Measurements from ENCODE around the gene TBX4.

TBX4 gene

GRCh38 chr17:61452301-61453290, at the start of gene TBX4:
TBX4 (plus strand) TSS chr17:61452422; CDS start chr17:61456491, 4,069 bp downstream.
- no peak for DNase-seq

GRCh38 chr17:61402978-61403800, 49.0 kb upstream of the TBX4 start:
- DNase-seq = no peak

GRCh38 chr17:61403801-61404662, 48.2 kb upstream of the TBX4 start:
- DNase-seq = no peak

- DNase-seq = no peak
Measured at GRCh38 chr17:61404663-61404912, 47.6 kb upstream of the TBX4 start.

- no peak for DNase-seq
Measured at GRCh38 chr17:61404913-61405685, 47.1 kb upstream of the TBX4 start.

GRCh38 chr17:61405686-61406536, 46.3 kb upstream of the TBX4 start:
- no peak for DNase-seq

- DNase-seq = no peak
Measured at GRCh38 chr17:61406537-61406845, 45.7 kb upstream of the TBX4 start.

- no peak for DNase-seq
Measured at GRCh38 chr17:61406971-61407911, 45.0 kb upstream of the TBX4 start.

GRCh38 chr17:61408151-61409041, 43.8 kb upstream of the TBX4 start:
- DNase-seq = no peak

- peak; percentile 46 for DNase-seq
Measured at GRCh38 chr17:61409301-61410112, 42.7 kb upstream of the TBX4 start.

- peak; percentile 73 for DNase-seq
Measured at GRCh38 chr17:61410141-61411010, 41.8 kb upstream of the TBX4 start.

- no peak for DNase-seq
Measured at GRCh38 chr17:61411011-61411260, 41.3 kb upstream of the TBX4 start.

GRCh38 chr17:61411261-61412142, 40.7 kb upstream of the TBX4 start:
- no peak for DNase-seq

GRCh38 chr17:61412143-61412859, 39.9 kb upstream of the TBX4 start:
- DNase-seq = peak; percentile 75

- no peak for DNase-seq
Measured at GRCh38 chr17:61412860-61413660, 39.2 kb upstream of the TBX4 start.
